Bronchial epithelial cell (primary cell): ENCODE results near the gene TFAP2B. TPM values are rescaled to one million over a fixed set of nuclear protein-coding genes. Genes with fewer than 3 reads are reported as not detected.

Experiments used
- DNase-seq: peaks from one replicate; pipeline ENCODE4 v3.0.0-alpha.2; 2010; ENCODE audit warnings: low read depth
- FAIRE-seq: peaks from 2 replicates; lab custom pipeline; 2011; peaks lifted over from hg19 to GRCh38; lab: Jason Lieb, UNC
- H3K27me3 ChIP-seq: 2 replicates; pipeline ENCODE4 v1.5.1; 2011; ENCODE audit warnings: low read length; ENCODE audit not compliant: control insufficient read depth, insufficient read depth
- H3K36me3 ChIP-seq: 2 replicates; pipeline ENCODE4 v1.5.1; 2011; ENCODE audit warnings: low read length; ENCODE audit not compliant: control insufficient read depth, insufficient read depth
- H3K4me3 ChIP-seq: 2 replicates; pipeline ENCODE4 v1.5.1; 2011; ENCODE audit warnings: mild to moderate bottlenecking, low read depth, low read length, control low read depth
- CTCF ChIP-seq: IDR thresholded peaks from 2 replicates; pipeline ENCODE4 v1.5.1; 2011; ENCODE audit warnings: mild to moderate bottlenecking, moderate library complexity, low read length, control low read depth, inconsistent platforms; ENCODE audit not compliant: insufficient read depth, severe bottlenecking
- total RNA-seq: library from RNA; depleted of rRNA; stranded (reverse); fragments of >200 nt; gene quantifications from 2 replicates; pipeline ENCODE4 v1.2.1, GENCODE V29; 2014

TFAP2B gene
- total RNA-seq, 1 donor from 2014 or later = not detected

DNA sequence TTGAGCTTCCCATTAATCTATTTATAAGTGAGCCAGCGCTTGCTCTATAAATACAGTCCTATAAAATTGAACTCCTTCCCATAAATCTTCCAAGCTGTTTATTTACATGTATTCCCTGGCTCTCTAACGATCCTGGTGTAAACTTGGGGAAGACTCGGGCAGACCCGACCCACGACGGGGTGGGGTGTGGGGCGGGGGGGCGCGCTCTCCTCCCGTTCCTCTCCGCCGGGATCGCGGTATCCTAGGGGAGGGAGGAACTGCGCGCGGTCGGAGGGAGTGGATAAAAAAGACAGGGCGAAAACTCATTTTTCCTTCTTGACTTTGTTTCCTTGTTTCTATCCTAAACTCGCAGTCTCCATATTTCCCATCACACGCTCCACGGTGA is 31.1 kb downstream of the TFAP2B start:
- peaks cover 46% of the 10 kb centered on the region for H3K27me3 ChIP-seq

GRCh38 chr6:50850223-50851048 is 31.8 kb downstream of the TFAP2B start:
- H3K27me3 ChIP-seq = peaks cover 43% of the 10 kb centered on the region
- no peaks in the 10 kb centered on the region for H3K36me3 ChIP-seq
- no peak for TF ChIP-seq CTCF
- H3K4me3 ChIP-seq = peak overlapping the region; percentile 16
- DNase-seq (peak; percentile 44), FAIRE-seq (no peak)

More for the DNA sequence above, 31.1 kb downstream of the TFAP2B start:
- no peak for DNase-seq
- no peak for FAIRE-seq
- no peak for TF ChIP-seq CTCF
- Histone ChIP-seq H3K36me3 (no peaks in the 10 kb centered on the region), H3K4me3 (no peak overlapping the region)

- no peak for TF ChIP-seq CTCF
- Histone ChIP-seq H3K36me3 (no peaks in the 10 kb centered on the region), H3K27me3 (peaks cover 36% of the 10 kb centered on the region), H3K4me3 (no peak overlapping the region)
- no peak for FAIRE-seq
- DNase-seq = no peak
Measured at GRCh38 chr6:50851049-50851845, 32.6 kb downstream of the TFAP2B start.

- Histone ChIP-seq H3K36me3 (no peaks in the 10 kb centered on the region), H3K4me3 (no peak overlapping the region), H3K27me3 (peaks cover 17% of the 10 kb centered on the region)
- TF ChIP-seq CTCF = no peak
- DNase-seq (no peak), FAIRE-seq (no peak)
Measured at GRCh38 chr6:50853939-50854338, 35.3 kb downstream of the TFAP2B start.

GRCh38 chr6:50861692-50862091 is 43.0 kb downstream of the TFAP2B start:
- Histone ChIP-seq H3K27me3 (no peaks in the 10 kb centered on the region), H3K36me3 (no peaks in the 10 kb centered on the region), H3K4me3 (no peak overlapping the region)
- TF ChIP-seq CTCF = no peak
- DNase-seq (no peak), FAIRE-seq (no peak)
